ENCODE data around the gene SERHL2.

DNA sequence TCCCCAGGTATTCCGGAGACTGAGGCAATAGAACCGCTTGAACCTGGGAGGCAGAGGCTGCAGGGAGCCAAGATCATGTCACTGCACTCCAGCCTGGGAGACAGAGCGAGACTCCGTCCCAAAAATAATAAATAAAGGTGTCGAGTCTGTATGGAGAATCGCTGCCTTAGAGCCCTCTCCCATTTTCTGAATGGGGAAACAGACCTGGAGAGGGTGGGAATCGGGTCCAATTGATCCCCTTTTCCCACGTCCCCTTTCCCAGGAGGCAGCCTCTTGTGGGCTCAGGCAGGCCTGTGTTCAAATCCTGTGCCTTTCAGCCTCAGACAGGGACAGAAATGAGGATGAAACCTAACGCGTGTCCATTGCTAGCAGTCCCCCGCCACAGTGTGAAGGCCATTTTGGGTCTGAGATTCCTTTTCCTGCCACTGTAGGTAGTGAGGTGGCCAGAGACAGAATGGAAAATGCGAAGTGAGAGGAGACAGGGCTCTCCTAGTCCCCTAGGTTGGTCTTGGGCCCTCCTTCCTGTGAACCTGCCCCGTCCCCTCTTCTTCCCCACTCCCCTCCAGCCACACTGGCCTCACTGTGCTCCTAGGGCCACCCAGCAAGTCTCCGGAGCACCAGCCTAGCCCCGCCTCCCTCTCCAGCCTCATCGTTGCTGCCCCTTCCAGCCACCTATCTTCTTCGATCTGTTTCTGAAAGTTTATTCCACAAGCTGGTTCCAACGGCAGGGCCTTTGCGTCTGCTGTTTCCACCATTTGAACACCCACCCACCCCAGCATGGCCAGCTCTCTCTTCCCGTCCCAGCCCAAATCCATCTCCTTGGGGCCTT is 63.6 kb downstream of the SERHL2 start:
- TF ChIP-seq, protein P1, sequence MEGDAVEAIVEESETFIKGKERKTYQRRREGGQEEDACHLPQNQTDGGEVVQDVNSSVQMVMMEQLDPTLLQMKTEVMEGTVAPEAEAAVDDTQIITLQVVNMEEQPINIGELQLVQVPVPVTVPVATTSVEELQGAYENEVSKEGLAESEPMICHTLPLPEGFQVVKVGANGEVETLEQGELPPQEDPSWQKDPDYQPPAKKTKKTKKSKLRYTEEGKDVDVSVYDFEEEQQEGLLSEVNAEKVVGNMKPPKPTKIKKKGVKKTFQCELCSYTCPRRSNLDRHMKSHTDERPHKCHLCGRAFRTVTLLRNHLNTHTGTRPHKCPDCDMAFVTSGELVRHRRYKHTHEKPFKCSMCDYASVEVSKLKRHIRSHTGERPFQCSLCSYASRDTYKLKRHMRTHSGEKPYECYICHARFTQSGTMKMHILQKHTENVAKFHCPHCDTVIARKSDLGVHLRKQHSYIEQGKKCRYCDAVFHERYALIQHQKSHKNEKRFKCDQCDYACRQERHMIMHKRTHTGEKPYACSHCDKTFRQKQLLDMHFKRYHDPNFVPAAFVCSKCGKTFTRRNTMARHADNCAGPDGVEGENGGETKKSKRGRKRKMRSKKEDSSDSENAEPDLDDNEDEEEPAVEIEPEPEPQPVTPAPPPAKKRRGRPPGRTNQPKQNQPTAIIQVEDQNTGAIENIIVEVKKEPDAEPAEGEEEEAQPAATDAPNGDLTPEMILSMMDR (IDR thresholded peaks at IDR 0.05; ENCODE audit: poor library complexity) = no peak
- TF ChIP-seq EZH2 (IDR thresholded peaks at IDR 0.05; ENCODE audit: borderline replicate concordance) = no peak
- no peak for TF ChIP-seq EZH2phosphoT487 (IDR thresholded peaks at IDR 0.05; ENCODE audit: low read depth, severe bottlenecking, unreplicated experiment)
